Neutrophil (primary cell): ENCODE measurements around the gene LRRN4.

Experiments used
- H3K27ac ChIP-seq: fragments of 200-600 bp; sonication (generic); 2 replicates; pipeline ENCODE4 v1.5.1; 2016; ENCODE audit warnings: mild to moderate bottlenecking, moderate library complexity
- H3K27me3 ChIP-seq: fragments of 200-600 bp; sonication (generic); 2 replicates; pipeline ENCODE4 v1.6.0; 2016; ENCODE audit warnings: mild to moderate bottlenecking
- H3K36me3 ChIP-seq: fragments of 200-600 bp; sonication (generic); 2 replicates; pipeline ENCODE4 v1.5.1; 2017
- H3K4me1 ChIP-seq, 2 experiments: fragments of 200-600 bp in 1 of 2; sonication (generic) in 1 of 2; 1 replicate in 1 of 2; 2 replicates in 1 of 2; pipeline versions ENCODE4 v1.5.1 to v1.6.1; 2013 to 2016; ENCODE audit warnings: low read depth in 1 of 2, low read length in 1 of 2, mild to moderate bottlenecking in 1 of 2, moderate library complexity in 1 of 2; ENCODE audit not compliant: control insufficient read depth in 1 of 2, insufficient read depth in 1 of 2
- H3K4me3 ChIP-seq, 2 experiments: fragments of 200-600 bp in 1 of 2; sonication (generic) in 1 of 2; 1 replicate in 1 of 2; 2 replicates in 1 of 2; pipeline ENCODE4 v1.5.1; 2013 to 2016; ENCODE audit warnings: low read depth in 1 of 2, low read length in 1 of 2, mild to moderate bottlenecking in 1 of 2, moderate library complexity in 1 of 2
- H3K9me3 ChIP-seq: fragments of 200-600 bp; sonication (generic); 2 replicates; pipeline ENCODE4 v1.5.1; 2016
- TF ChIP-seq, protein P1 (sequence below): fragments of 200-600 bp; sonication (generic); IDR thresholded peaks from 2 replicates; pipeline ENCODE4 v1.5.1; 2016; ENCODE audit warnings: antibody characterized with exemption

LRRN4 gene

DNA sequence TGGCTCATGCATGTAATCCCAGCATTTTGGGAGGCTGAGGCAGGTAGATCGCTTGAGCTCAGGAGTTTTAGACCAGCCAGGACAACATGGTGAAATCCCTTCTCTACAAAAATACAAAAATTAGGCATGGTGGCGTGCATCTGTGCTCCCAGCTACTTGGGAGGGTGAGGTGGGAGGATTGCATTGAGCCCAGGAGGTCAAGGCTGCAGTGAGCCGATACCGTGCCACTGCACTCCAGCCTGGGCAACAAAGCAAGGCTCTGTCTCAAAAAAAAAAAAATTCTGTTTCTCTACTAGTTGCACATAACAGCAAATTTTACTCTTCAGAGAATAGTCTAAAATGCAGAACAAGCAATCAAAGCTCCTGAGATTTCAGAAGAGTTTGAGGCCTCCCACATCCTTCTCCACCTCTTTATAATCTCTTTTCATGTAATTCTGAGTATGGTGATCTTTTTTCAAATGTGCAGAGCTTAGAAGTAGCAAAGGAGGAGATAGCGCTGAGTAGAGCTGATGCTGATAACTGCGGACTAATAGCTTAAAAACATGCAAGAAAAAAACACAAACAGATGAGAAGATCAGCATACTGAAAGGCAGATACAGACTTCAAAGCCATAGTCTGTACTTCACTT, 23.3 kb downstream of the LRRN4 start:
- H3K9me3 ChIP-seq = no peaks in the 10 kb centered on the region
- no peak overlapping the region for H3K27ac ChIP-seq
- H3K36me3 ChIP-seq = peaks cover 3% of the 10 kb centered on the region
- TF ChIP-seq, protein P1, sequence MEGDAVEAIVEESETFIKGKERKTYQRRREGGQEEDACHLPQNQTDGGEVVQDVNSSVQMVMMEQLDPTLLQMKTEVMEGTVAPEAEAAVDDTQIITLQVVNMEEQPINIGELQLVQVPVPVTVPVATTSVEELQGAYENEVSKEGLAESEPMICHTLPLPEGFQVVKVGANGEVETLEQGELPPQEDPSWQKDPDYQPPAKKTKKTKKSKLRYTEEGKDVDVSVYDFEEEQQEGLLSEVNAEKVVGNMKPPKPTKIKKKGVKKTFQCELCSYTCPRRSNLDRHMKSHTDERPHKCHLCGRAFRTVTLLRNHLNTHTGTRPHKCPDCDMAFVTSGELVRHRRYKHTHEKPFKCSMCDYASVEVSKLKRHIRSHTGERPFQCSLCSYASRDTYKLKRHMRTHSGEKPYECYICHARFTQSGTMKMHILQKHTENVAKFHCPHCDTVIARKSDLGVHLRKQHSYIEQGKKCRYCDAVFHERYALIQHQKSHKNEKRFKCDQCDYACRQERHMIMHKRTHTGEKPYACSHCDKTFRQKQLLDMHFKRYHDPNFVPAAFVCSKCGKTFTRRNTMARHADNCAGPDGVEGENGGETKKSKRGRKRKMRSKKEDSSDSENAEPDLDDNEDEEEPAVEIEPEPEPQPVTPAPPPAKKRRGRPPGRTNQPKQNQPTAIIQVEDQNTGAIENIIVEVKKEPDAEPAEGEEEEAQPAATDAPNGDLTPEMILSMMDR = no peak
- H3K27me3 ChIP-seq = no peaks in the 10 kb centered on the region
- H3K4me3 ChIP-seq = no peak overlapping the region
- peaks cover 18% of the 10 kb centered on the region in 2 experiments for H3K4me1 ChIP-seq

DNA sequence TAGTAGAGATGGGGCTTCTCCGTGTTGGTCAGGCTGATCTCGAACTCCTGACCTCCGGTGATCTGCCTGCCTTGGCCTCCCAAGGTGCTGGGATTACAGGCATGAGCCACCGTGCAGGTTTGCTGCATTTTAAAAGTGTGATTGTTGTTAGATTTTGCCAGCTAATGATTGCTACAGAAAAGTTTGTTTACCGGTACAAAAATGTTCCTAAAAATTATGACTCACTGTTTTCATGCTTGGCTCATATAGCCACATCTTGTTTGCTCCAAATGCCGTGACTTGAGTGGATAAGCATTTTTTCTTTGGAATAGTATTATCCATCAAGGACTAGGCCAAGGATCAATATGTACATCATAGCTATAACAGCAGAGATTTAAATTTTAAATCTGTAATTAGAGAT, 24.3 kb downstream of the LRRN4 start:
- TF ChIP-seq, protein P1 = no peak
- no peaks in the 10 kb centered on the region for H3K9me3 ChIP-seq
- no peak overlapping the region for H3K27ac ChIP-seq
- no peak overlapping the region for H3K4me3 ChIP-seq
- H3K36me3 ChIP-seq = peaks cover 8% of the 10 kb centered on the region
- H3K4me1 ChIP-seq = peaks cover 13% of the 10 kb centered on the region in 2 experiments
- H3K27me3 ChIP-seq = no peaks in the 10 kb centered on the region

DNA sequence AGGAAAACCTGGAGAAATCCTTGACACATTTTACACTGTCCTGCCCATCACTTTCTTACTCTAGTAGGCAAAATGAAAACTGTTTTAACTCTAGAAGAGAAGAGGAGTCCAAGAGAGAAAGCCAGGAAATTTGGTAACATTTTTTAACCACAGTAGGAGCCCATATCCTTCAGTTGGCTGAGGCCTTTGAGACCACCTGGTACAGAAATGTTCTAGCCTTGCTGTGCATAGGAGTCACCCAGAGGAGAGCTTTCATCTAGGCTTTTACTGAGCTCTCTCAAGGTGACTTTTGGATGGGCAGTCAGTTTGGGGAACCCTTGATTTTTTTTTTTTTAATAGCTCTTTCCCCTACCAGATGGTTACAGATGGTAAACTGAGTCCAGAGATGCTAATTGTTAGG, 25.0 kb downstream of the LRRN4 start:
- peaks cover 6% of the 10 kb centered on the region in 2 experiments for H3K4me1 ChIP-seq
- peaks cover 16% of the 10 kb centered on the region for H3K36me3 ChIP-seq
- H3K27ac ChIP-seq = no peak overlapping the region
- no peaks in the 10 kb centered on the region for H3K27me3 ChIP-seq
- no peak overlapping the region for H3K4me3 ChIP-seq
- TF ChIP-seq, protein P1 = no peak
- no peaks in the 10 kb centered on the region for H3K9me3 ChIP-seq

DNA sequence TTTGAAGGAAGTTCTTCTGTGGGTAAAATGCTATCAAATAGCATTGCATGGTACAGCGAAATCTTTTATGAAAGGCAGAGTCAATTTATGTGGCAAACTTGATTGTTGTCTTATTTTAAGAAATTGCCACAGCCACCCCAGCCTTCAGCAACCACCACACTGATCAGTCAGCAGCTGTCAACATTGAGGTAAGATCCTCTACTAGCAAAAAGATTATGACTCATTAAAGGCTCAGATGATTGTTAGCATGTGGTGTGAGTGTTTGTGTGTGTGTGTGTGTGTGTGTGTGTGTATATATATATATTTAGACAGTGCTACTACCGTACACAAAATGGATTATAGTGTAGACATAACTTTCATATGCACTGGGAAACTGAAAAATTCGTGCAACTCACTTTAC, 27.8 kb downstream of the LRRN4 start:
- Histone ChIP-seq H3K9me3 (no peaks in the 10 kb centered on the region), H3K27me3 (no peaks in the 10 kb centered on the region), H3K4me1 (peaks cover 3 to 5% of the 10 kb centered on the region in 2 experiments), H3K27ac (no peak overlapping the region), H3K4me3 (no peak overlapping the region), H3K36me3 (peaks cover 19% of the 10 kb centered on the region)
- TF ChIP-seq, protein P1 = no peak

DNA sequence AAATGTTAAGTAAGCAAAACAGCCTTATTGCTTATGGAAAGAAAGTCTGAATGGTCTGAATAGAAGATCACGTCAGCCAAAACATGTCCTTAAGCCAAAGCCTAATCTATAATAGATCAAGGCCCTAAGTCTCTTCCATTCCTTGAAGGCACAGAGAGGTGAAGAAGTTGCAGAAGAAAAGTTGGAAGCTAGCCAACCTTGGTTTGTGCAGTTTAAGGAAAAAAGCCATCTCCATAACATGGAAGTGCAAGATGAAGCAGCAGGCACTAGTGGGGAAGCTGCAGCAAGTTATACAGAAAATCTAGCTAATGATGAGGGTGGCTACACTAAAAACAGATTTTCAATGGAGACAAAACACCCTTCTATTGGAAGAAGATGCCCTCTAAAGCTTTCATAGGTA, 29.1 kb downstream of the LRRN4 start:
- H3K36me3 ChIP-seq = peaks cover 19% of the 10 kb centered on the region
- no peaks in the 10 kb centered on the region for H3K27me3 ChIP-seq

More for the DNA sequence above, 29.1 kb downstream of the LRRN4 start:
- no peaks in the 10 kb centered on the region for H3K9me3 ChIP-seq
- peaks cover 3 to 5% of the 10 kb centered on the region in 2 experiments for H3K4me1 ChIP-seq
- no peak overlapping the region for H3K27ac ChIP-seq
- TF ChIP-seq, protein P1 = no peak
- H3K4me3 ChIP-seq = no peak overlapping the region
